Liver (tissue), 9 donors: ENCODE measurements around the gene PI4K2A. TPM values are rescaled to one million over a fixed set of nuclear protein-coding genes. Genes with fewer than 3 reads are reported as not detected.

Source experiments
- DNase-seq: peaks from one replicate; pipeline ENCODE4 v3.0.0-alpha.2; 2017; ENCODE audit warnings: low spot score
- H3K27ac ChIP-seq, 2 donors: one replicate each; pipeline ENCODE4 v1.7.0; 2013; ENCODE audit warnings: inconsistent platforms in 2 of 2, low read length in 2 of 2, control low read depth in 1 of 2, low read depth in 1 of 2, mild to moderate bottlenecking in 1 of 2
- H3K27me3 ChIP-seq, 4 donors: one replicate each; pipeline versions ENCODE4 v1.6.1 to v1.7.0; 2013; ENCODE audit warnings: low read length in 3 of 4, inconsistent platforms in 1 of 4, mild to moderate bottlenecking in 1 of 4, moderate library complexity in 1 of 4; ENCODE audit not compliant: control insufficient read depth in 4 of 4, insufficient read depth in 4 of 4
- H3K36me3 ChIP-seq, 4 donors: one replicate each; pipeline versions ENCODE4 v1.6.1 to v1.7.0; 2013; ENCODE audit warnings: low read length in 3 of 4, mild to moderate bottlenecking in 3 of 4, low read depth in 1 of 4, moderate library complexity in 1 of 4; ENCODE audit not compliant: control insufficient read depth in 4 of 4, insufficient read depth in 3 of 4
- H3K4me1 ChIP-seq, 4 donors: one replicate each; pipeline versions ENCODE4 v1.6.1 to v1.7.0; 2013; ENCODE audit warnings: low read length in 3 of 4, mild to moderate bottlenecking in 3 of 4, moderate library complexity in 1 of 4; ENCODE audit not compliant: control insufficient read depth in 4 of 4, insufficient read depth in 4 of 4
- H3K4me3 ChIP-seq, 3 donors: one replicate each; pipeline versions ENCODE4 v1.6.1 to v1.7.0; 2013; ENCODE audit warnings: low read length in 3 of 3, control low read depth in 1 of 3, low read depth in 1 of 3, mild to moderate bottlenecking in 1 of 3
- H3K9ac ChIP-seq, 2 donors: one replicate each; pipeline ENCODE4 v1.7.0; 2013; ENCODE audit warnings: low read length in 2 of 2, mild to moderate bottlenecking in 2 of 2, moderate library complexity in 2 of 2, control low read depth in 1 of 2, low read depth in 1 of 2
- H3K9me3 ChIP-seq, 4 donors: one replicate each; pipeline versions ENCODE4 v1.6.1 to v1.7.0; 2013; ENCODE audit warnings: low read length in 3 of 4; ENCODE audit not compliant: control insufficient read depth in 4 of 4
- EGR1 ChIP-seq, 2 donors: IDR thresholded peaks; 2 replicates each; pipeline ENCODE4 v1.6.1; 2016 to 2018; ENCODE audit warnings: antibody characterized with exemption in 2 of 2, low read depth in 2 of 2
- FOXA1 ChIP-seq: IDR thresholded peaks from 2 replicates; pipeline ENCODE4 v1.6.1; 2016; ENCODE audit warnings: antibody characterized with exemption
- FOXA2 ChIP-seq: IDR thresholded peaks from 2 replicates; pipeline ENCODE4 v1.6.1; 2016; ENCODE audit warnings: antibody characterized with exemption
- HNF4A ChIP-seq, 2 donors: conservative IDR thresholded peaks; 2 replicates each; pipeline ENCODE4 v1.6.1; 2016; ENCODE audit warnings: antibody characterized with exemption in 2 of 2, mild to moderate bottlenecking in 2 of 2
- HNF4G ChIP-seq: IDR thresholded peaks from 2 replicates; pipeline ENCODE4 v1.6.1; 2016; ENCODE audit warnings: antibody characterized with exemption
- JUND ChIP-seq, 2 donors: IDR thresholded peaks; 2 replicates each; pipeline ENCODE4 v1.6.1; 2016; ENCODE audit warnings: antibody characterized with exemption in 2 of 2
- RAD21 ChIP-seq, 2 donors: IDR thresholded peaks; 2 replicates each; pipeline ENCODE4 v1.6.1; 2016; ENCODE audit warnings: antibody characterized with exemption in 2 of 2, mild to moderate bottlenecking in 2 of 2
- RXRA ChIP-seq, 2 donors: IDR thresholded peaks; 2 replicates each; pipeline ENCODE4 v1.6.1; 2017 to 2018; ENCODE audit warnings: antibody characterized with exemption in 2 of 2, mild to moderate bottlenecking in 1 of 2
- TAF1 ChIP-seq: conservative IDR thresholded peaks from 2 replicates; pipeline ENCODE4 v1.6.1; 2016; ENCODE audit warnings: antibody characterized with exemption, mild to moderate bottlenecking
- YY1 ChIP-seq: IDR thresholded peaks from 2 replicates; pipeline ENCODE4 v1.6.1; 2016; ENCODE audit warnings: antibody characterized with exemption, mild to moderate bottlenecking
- WGBS: extraction: QIAGEN DNeasy Blood & Tissue Kit; methylation state at CpG from one replicate; pipeline ENCODE4 v1.1.7; 2013; 5-methylcytosine and 5-hydroxymethylcytosine counted together
- polyA plus RNA-seq, 2 donors: library from polyadenylated mRNA; stranded (reverse) in 1 of 2; unstranded in 1 of 2; fragments of 200-250 nt in 1 of 2; fragments of >200 nt in 1 of 2; fragmentation: Nextera tagmentation in 1 of 2; extraction: Ambion mirVana in 1 of 2; gene quantifications; one replicate each; pipeline versions ENCODE4 v1.2.1 to v1.2.3, GENCODE V29; 2013 to 2015
- total RNA-seq, 2 donors: library from RNA; depleted of rRNA; stranded (reverse); fragments of >200 nt; gene quantifications; one replicate each; pipeline ENCODE4 v1.2.3, GENCODE V29; 2014
- TF ChIP-seq, protein P1 (sequence below): fragments of 150-350 bp; IDR thresholded peaks from 2 replicates; pipeline ENCODE4 v1.5.1; 2017; ENCODE audit warnings: improper control_type of control experiment, low read depth, low read length; ENCODE audit not compliant: missing input control
- TF ChIP-seq, protein P2 (sequence below): IDR thresholded peaks from 2 replicates; pipeline ENCODE4 v1.6.1; 2016; ENCODE audit warnings: antibody characterized with exemption, mild to moderate bottlenecking
- TF ChIP-seq, protein P3 (sequence below): IDR thresholded peaks from 2 replicates; pipeline ENCODE4 v1.6.1; 2016; ENCODE audit warnings: antibody characterized with exemption
- donor health status: healthy.
- donor health status: healthy.
- donor health status: healthy.
- donor health status: healthy.
- donor health status: healthy.

Gene PI4K2A
- total and polyA plus RNA-seq, 4 donors, result 4.4 to 17.6 (median 11.2) TPM

DNA sequence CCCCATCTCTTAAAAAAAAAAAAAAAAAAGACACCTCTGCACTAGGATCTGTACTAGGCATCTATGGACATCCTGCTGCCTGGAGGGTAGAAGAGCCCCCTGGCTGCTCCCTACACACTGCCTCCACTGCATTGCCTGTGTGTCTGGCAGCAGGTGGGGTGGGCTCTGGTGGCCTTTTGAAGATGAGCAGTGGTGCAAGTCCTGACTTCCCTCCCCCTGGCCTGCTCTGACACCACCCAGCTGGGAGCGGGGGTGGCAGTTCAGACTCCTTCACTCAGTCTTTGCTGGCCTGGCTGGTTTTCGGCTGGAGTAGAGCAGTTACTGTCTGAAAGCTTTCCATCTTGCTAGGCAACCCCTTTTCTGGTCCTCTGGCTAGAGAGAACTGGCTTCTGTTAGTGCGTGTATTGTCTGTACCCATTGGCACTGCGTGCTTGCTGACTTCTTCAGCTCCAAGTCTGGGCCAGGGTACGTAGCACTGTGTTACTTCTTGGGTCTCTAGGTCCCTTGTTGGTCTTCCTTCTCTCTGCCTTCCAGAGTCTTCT, 33.3 kb upstream of the PI4K2A start:
- TF ChIP-seq FOXA1 (no peak), FOXA2 (no peak), RAD21 (IDR thresholded peaks at IDR 0.05) (no peak), JUND (IDR thresholded peaks at IDR 0.05) (no peak), RXRA (IDR thresholded peaks at IDR 0.05) (no peak), HNF4A (conservative IDR thresholded peaks at IDR 0.05) (no peak), TAF1 (no peak), EGR1 (IDR thresholded peaks at IDR 0.05; ENCODE audit: low read depth in 2 of 2) (no peak), YY1 (no peak)
- TF ChIP-seq, protein P1, sequence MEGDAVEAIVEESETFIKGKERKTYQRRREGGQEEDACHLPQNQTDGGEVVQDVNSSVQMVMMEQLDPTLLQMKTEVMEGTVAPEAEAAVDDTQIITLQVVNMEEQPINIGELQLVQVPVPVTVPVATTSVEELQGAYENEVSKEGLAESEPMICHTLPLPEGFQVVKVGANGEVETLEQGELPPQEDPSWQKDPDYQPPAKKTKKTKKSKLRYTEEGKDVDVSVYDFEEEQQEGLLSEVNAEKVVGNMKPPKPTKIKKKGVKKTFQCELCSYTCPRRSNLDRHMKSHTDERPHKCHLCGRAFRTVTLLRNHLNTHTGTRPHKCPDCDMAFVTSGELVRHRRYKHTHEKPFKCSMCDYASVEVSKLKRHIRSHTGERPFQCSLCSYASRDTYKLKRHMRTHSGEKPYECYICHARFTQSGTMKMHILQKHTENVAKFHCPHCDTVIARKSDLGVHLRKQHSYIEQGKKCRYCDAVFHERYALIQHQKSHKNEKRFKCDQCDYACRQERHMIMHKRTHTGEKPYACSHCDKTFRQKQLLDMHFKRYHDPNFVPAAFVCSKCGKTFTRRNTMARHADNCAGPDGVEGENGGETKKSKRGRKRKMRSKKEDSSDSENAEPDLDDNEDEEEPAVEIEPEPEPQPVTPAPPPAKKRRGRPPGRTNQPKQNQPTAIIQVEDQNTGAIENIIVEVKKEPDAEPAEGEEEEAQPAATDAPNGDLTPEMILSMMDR, result no peak
- TF ChIP-seq, protein P2, sequence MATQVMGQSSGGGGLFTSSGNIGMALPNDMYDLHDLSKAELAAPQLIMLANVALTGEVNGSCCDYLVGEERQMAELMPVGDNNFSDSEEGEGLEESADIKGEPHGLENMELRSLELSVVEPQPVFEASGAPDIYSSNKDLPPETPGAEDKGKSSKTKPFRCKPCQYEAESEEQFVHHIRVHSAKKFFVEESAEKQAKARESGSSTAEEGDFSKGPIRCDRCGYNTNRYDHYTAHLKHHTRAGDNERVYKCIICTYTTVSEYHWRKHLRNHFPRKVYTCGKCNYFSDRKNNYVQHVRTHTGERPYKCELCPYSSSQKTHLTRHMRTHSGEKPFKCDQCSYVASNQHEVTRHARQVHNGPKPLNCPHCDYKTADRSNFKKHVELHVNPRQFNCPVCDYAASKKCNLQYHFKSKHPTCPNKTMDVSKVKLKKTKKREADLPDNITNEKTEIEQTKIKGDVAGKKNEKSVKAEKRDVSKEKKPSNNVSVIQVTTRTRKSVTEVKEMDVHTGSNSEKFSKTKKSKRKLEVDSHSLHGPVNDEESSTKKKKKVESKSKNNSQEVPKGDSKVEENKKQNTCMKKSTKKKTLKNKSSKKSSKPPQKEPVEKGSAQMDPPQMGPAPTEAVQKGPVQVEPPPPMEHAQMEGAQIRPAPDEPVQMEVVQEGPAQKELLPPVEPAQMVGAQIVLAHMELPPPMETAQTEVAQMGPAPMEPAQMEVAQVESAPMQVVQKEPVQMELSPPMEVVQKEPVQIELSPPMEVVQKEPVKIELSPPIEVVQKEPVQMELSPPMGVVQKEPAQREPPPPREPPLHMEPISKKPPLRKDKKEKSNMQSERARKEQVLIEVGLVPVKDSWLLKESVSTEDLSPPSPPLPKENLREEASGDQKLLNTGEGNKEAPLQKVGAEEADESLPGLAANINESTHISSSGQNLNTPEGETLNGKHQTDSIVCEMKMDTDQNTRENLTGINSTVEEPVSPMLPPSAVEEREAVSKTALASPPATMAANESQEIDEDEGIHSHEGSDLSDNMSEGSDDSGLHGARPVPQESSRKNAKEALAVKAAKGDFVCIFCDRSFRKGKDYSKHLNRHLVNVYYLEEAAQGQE, result no peak
- Histone ChIP-seq H3K27ac (no peak overlapping the region), H3K27me3 (no peaks in the 10 kb centered on the region), H3K4me1 (no peaks in the 10 kb centered on the region), H3K9ac (no peak overlapping the region), H3K36me3 (peaks cover 2 to 6% (median 3%) of the 10 kb centered on the region in 4 donors), H3K4me3 (no peak overlapping the region), H3K9me3 (no peaks in the 10 kb centered on the region)
- WGBS, result 98% methylated on average over 5 of the region's 5 CpGs
- DNase-seq, result no peak

DNA sequence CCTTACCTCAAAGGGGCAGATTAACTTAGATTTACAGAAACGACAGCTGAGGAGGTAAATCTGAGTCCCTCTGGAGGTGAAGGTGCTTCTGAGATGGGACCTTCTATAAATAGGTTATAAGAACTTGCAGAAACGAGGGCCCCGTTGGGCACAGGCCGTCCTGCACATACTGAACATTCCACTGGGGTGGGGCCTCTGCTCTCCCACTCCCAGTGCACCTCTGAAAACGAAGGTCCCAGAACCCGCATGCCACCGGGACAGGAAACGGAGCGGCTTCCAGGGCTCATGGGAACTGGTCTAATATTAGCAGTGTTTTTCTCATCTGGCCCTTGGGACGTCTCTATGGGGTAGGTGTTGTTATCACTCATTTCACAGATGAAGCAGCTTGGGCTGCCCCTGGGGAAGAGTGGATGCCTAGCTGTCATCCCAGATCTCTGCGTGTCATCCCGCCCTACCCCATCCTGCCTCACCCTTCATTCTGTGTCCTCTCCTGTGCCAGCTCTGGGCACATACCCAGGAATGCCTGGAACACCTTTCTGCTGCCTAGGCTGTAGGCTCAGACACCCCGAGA, 31.4 kb upstream of the PI4K2A start:
- no peak for DNase-seq
- H3K4me3 ChIP-seq, result no peak overlapping the region
- no peak overlapping the region for H3K9ac ChIP-seq
- H3K9me3 ChIP-seq, result no peaks in the 10 kb centered on the region
- no peaks in the 10 kb centered on the region for H3K4me1 ChIP-seq
- no peak overlapping the region for H3K27ac ChIP-seq
- H3K27me3 ChIP-seq, result no peaks in the 10 kb centered on the region
- WGBS, result 89% methylated on average over 13 of the region's 13 CpGs
- H3K36me3 ChIP-seq, result peaks cover 0 to 6% (median 2%) of the 10 kb centered on the region in 4 donors
- TF ChIP-seq, protein P2, result no peak
- TF ChIP-seq HNF4G, result no peak
- TF ChIP-seq, protein P3, sequence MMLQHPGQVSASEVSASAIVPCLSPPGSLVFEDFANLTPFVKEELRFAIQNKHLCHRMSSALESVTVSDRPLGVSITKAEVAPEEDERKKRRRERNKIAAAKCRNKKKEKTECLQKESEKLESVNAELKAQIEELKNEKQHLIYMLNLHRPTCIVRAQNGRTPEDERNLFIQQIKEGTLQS, result no peak
- TF ChIP-seq FOXA2, result no peak
